Panc1 (cell line): ENCODE results near the gene CBARP.
A peak's percentile ranks its signal among the peaks of the same experiment; 100 is the strongest.
"Not testable (repeated sequence)": the region's sequence is repeated elsewhere in the genome, so short reads cannot be mapped to it uniquely, and the experiment has no call there.

Experiments
- CTCF ChIP-seq: fragments of 450-650 bp; IDR thresholded peaks from 2 replicates; pipeline ENCODE4 v1.5.1; 2017; ENCODE audit warnings: mild to moderate bottlenecking
- POLR2AphosphoS5 ChIP-seq: IDR thresholded peaks from 2 replicates; pipeline ENCODE4 v1.6.1; 2012; ENCODE audit warnings: mild to moderate bottlenecking, low read depth, low read length, moderate library complexity
- REST ChIP-seq, 2 experiments: IDR thresholded peaks; 2 replicates each; pipeline ENCODE4 v1.6.1; 2011 to 2012; ENCODE audit warnings: low read depth in 2 of 2, control low read depth in 1 of 2, low read length in 1 of 2, mild to moderate bottlenecking in 1 of 2, moderate library complexity in 1 of 2; ENCODE audit not compliant: insufficient read depth in 1 of 2
- SIN3A ChIP-seq: IDR thresholded peaks from 2 replicates; pipeline ENCODE4 v1.6.1; 2012; ENCODE audit warnings: low read depth, mild to moderate bottlenecking, low read length, moderate library complexity, borderline replicate concordance; ENCODE audit not compliant: insufficient read depth

GRCh38 chr19:1246265-1247087, 8.7 kb upstream of the CBARP start:
- peak; percentile 21; the same call in 1 of the 2 replicates for TF ChIP-seq CTCF
- TF ChIP-seq SIN3A; POLR2AphosphoS5; REST (IDR thresholded peaks at IDR 0.05; ENCODE audit: insufficient read depth in 1 of 2, low read depth in 2 of 2, low read length in 1 of 2): not testable (repeated sequence)
